GM18498 (cell line): Measurements from ENCODE around the gene APLP2.
"Not testable (repeated sequence)": the region's sequence is repeated elsewhere in the genome, so short reads cannot be mapped to it uniquely, and the experiment has no call there.

Experiments used
- ATAC-seq: cut with Tn5 transposase; IDR thresholded peaks from one replicate; pipeline ENCODE4 v1.9.1; 2021; ENCODE audit warnings: mild to moderate bottlenecking, moderate library complexity; ENCODE audit not compliant: unreplicated experiment

APLP2 gene

GRCh38 chr11:130187096-130187495, 117.4 kb downstream of the APLP2 start:
- no peak for ATAC-seq

GRCh38 chr11:130188047-130188446, 118.4 kb downstream of the APLP2 start:
- no peak for ATAC-seq

GRCh38 chr11:130188585-130189347, 119.1 kb downstream of the APLP2 start:
- no peak for ATAC-seq

- no peak for ATAC-seq
Observed at GRCh38 chr11:130189492-130190210, 120.0 kb downstream of the APLP2 start.

GRCh38 chr11:130190371-130190881, 120.7 kb downstream of the APLP2 start:
- no peak for ATAC-seq

- ATAC-seq: no peak
Observed at GRCh38 chr11:130191896-130192295, 122.2 kb downstream of the APLP2 start.

GRCh38 chr11:130192845-130193267, 123.2 kb downstream of the APLP2 start:
- ATAC-seq: no peak

- ATAC-seq: not testable (repeated sequence)
Observed at GRCh38 chr11:130193551-130193950, 123.9 kb downstream of the APLP2 start.
